GM10266 (cell line): ENCODE data around the gene COL6A3.

ENCODE experiments used
- DNase-seq: peaks from one replicate; pipeline ENCODE4 v3.0.0; 2012; ENCODE audit errors: extremely low spot score
- CTCF ChIP-seq: IDR thresholded peaks from 2 replicates; pipeline ENCODE4 v1.5.1; 2012; ENCODE audit warnings: mild to moderate bottlenecking, low read depth; ENCODE audit not compliant: control insufficient read depth, insufficient read depth; ENCODE audit errors: missing control alignments

COL6A3 gene

GRCh38 chr2:237449193-237449881 lies 35.4 kb upstream of the COL6A3 start:
- no peak for DNase-seq
- no peak for TF ChIP-seq CTCF

GRCh38 chr2:237448626-237449025 lies 34.7 kb upstream of the COL6A3 start:
- no peak for DNase-seq
- TF ChIP-seq CTCF = no peak

- DNase-seq = no peak
- no peak for TF ChIP-seq CTCF
Observed at GRCh38 chr2:237448171-237448570, 34.2 kb upstream of the COL6A3 start.

- DNase-seq = no peak
- no peak for TF ChIP-seq CTCF
Observed at GRCh38 chr2:237447496-237447895, 33.5 kb upstream of the COL6A3 start.

GRCh38 chr2:237446338-237446665 lies 32.3 kb upstream of the COL6A3 start:
- no peak for DNase-seq
- TF ChIP-seq CTCF = no peak

- no peak for TF ChIP-seq CTCF
- no peak for DNase-seq
Observed at GRCh38 chr2:237445611-237446337, 31.8 kb upstream of the COL6A3 start.

GRCh38 chr2:237444071-237444470 lies 30.1 kb upstream of the COL6A3 start:
- TF ChIP-seq CTCF = no peak
- no peak for DNase-seq
